SKM-1 (cell line): ENCODE results near the gene IQUB.
"Not testable (repeated sequence)": the region's sequence is repeated elsewhere in the genome, so short reads cannot be mapped to it uniquely, and the experiment has no call there.

Experiments
- DNase-seq: peaks from one replicate; lab custom pipeline; 2025; ENCODE audit not compliant: unreplicated experiment; lab: John Stamatoyannopoulos, UW

Gene IQUB

DNA sequence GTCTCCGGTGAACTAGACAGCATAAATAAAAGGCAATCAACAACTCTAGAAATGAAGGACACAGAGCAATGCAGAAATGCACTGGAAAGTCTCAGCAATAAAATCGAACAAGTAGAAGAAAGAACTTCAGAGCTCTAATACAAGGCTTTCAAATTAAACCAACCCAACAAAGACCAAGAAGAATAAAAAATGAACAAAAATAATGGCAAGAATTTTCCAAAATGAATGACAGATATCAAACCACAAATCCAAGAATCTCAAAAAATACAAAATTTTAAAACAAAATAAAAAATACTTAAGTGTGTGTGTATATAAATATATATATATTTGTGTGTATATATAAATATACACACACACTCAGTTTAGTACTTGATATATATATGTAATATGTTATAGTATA lies 110.8 kb downstream of the IQUB start:
- no peak for DNase-seq

DNA sequence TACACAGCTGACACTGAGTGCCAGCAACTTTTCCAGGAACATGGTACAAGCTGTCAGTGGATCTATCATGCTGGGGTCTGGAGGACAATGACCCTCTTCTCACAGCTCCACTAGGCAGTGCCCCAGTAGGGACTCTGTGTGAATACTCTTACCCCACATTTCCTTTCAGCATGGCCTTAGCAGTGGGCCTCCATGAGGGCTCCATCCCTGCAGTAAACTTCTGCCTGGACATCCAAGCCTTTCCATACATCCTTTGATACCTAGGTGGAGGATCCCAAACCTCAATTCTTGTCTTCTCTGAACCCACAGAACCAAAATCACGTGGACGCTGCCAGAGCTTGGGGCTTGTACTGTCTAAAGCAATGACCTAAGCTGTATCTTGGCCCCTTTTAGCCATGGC lies 116.8 kb downstream of the IQUB start:
- DNase-seq: no peak

DNA sequence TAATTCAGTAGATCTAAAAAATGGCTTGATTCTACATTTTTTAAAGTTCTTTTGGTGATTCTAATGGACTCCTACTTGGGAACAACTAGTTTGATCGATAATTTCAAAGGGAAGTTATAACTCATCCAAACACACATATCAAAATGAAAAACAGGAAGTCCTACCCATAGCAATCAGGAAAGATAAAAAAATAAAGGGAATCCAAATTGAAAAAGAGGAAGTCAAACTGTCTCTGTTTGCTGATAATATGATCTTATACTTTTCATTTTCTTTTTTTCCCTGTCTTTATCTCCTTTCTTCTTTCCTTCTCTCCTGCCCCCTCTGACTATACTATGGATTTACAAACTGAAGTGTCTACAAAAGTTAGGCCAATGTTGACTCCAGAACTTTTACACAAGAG lies 118.8 kb downstream of the IQUB start:
- DNase-seq: no peak

DNA sequence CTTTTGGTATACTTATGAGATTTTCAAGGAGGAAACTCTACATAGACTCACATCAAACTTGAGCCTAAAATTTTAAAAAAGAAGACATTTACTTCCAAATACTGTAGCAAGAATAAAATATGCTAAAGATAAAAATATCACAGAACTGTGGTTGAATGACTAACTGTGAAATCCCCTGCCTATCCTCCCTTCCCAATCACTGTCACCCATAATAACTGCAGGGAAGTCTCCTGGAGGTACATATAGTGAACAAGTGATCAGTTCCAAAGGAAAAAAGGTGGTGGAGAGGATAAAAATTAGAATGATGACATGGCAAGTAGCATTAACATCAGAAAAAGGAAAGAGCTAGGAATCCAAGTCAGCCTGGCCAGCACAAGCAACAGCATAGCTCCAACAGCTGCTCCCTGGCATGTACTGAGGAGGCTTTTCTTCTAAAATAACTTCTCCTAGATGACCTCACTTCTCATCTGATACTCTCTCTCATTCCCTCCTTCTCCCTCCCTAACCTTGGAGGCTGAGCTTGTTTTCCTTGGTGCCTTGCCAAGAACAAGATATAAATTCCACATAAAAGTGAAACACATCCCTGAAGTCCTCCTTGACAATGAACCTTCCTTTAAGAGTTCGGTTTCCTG lies 124.0 kb downstream of the IQUB start:
- DNase-seq: no peak

DNA sequence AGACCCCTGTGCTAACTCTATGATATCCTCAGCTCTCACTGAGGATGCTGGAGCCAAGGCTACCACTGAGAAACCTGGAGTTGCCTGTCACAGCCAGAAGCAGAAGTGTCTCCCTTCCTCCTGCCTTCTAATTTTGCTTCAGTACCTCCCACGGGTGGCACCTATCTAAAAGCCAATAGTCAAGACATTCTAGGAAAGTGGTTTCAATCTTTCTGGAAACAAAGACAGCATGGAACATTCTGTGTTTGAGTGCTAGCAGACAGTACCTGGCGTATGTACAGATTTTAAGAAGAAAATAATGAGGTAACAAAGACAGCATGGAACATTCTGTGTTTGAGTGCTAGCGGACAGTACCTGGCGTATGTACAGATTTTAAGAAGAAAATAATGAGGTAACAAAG lies 126.4 kb downstream of the IQUB start:
- DNase-seq: not testable (repeated sequence)
